Measurements from ENCODE around the gene PITX1.

DNA sequence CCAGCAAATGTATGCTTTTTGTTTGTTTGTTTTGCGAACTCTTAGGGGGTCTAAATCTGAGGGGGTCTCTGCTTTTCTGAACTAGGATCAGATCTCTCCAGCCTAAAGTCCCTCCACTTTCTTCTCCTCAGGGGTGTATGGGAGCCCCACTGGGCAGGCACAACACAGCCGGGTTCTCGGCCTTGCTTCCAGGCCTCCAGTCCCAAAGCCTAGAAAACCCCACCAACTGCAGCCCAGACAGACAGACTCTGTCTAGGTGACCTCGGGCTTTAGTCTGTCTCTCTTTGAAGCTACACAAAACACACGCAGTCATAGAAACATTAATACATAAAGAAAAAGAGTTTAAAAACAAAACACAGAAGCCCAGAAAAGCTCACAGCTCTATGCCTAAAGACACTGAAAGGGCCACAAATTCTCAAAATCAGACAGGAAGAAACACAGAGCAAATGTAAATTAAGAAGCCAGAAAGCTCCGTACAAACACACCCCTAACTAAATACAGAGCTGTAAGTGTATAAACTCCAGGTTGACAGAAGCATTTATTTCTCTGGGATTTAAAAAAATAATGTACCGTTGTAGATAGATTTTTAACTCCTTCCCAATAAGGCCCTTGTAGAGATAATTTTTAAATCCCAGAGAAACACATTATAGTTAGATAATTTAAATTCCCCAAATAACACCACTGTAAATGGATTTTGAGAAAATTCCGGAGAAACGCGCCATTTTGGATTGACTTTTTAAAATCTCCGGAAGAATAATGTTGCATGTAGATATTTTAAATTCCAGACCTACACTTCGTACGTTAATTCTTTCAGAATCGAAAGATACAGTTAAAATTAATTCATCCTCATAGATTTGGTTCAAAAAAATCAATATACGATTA lies 2.0 kb downstream of the PITX1 start:
- TF ChIP-seq, protein P1, sequence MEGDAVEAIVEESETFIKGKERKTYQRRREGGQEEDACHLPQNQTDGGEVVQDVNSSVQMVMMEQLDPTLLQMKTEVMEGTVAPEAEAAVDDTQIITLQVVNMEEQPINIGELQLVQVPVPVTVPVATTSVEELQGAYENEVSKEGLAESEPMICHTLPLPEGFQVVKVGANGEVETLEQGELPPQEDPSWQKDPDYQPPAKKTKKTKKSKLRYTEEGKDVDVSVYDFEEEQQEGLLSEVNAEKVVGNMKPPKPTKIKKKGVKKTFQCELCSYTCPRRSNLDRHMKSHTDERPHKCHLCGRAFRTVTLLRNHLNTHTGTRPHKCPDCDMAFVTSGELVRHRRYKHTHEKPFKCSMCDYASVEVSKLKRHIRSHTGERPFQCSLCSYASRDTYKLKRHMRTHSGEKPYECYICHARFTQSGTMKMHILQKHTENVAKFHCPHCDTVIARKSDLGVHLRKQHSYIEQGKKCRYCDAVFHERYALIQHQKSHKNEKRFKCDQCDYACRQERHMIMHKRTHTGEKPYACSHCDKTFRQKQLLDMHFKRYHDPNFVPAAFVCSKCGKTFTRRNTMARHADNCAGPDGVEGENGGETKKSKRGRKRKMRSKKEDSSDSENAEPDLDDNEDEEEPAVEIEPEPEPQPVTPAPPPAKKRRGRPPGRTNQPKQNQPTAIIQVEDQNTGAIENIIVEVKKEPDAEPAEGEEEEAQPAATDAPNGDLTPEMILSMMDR (IDR thresholded peaks at IDR 0.05): no peak
- TF ChIP-seq POLR2A (IDR thresholded peaks at IDR 0.05): no peak
